Adrenal gland (tissue), 12 donors: Measurements from ENCODE around the gene TBCB. TPM values are rescaled to one million over a fixed set of nuclear protein-coding genes. Genes with fewer than 3 reads are reported as not detected.

Experiments
- DNase-seq, 7 donors: peaks; one replicate each; pipeline ENCODE4 v3.0.0-alpha.2; 2019 to 2020
- H3K27ac ChIP-seq, 5 donors: fragments of 200-600 bp; sonication (generic) in 4 of 5; 1 replicate in 3 of 5; 2 replicates in 2 of 5; pipeline versions ENCODE4 v1.5.1 to v1.8.0; 2016 to 2020; ENCODE audit warnings: mild to moderate bottlenecking in 1 of 5
- H3K27me3 ChIP-seq: fragments of 200-600 bp; 2 replicates; pipeline ENCODE4 v1.8.0; 2021
- H3K36me3 ChIP-seq, 2 donors: fragments of 200-600 bp; replicated peaks in 1 of 2; 1 replicate in 1 of 2; 2 replicates in 1 of 2; pipeline versions ENCODE4 v1.5.1 to v1.8.0; 2018 to 2022
- H3K4me1 ChIP-seq, 2 donors: fragments of 200-600 bp; replicated peaks in 1 of 2; 1 replicate in 1 of 2; 2 replicates in 1 of 2; pipeline versions ENCODE4 v1.5.1 to v1.8.0; 2018 to 2021
- H3K4me3 ChIP-seq, 4 donors: fragments of 200-600 bp; sonication (generic) in 3 of 4; one replicate each; pipeline ENCODE4 v1.5.1; 2016 to 2018
- H3K9me3 ChIP-seq, 3 donors: fragments of 200-600 bp; sonication (generic) in 1 of 3; replicated peaks in 1 of 3; 1 replicate in 2 of 3; 2 replicates in 1 of 3; pipeline versions ENCODE4 v1.5.1 to v1.8.0; 2016 to 2021
- CTCF ChIP-seq, 6 experiments: fragments of 450-650 bp in 4 of 6; fragments of 200-600 bp in 2 of 6; sonication (generic) in 1 of 6; IDR thresholded peaks; 1 replicate in 5 of 6; 2 replicates in 1 of 6; pipeline versions ENCODE4 v1.5.1 to v1.8.0; 2016 to 2021; ENCODE audit warnings: antibody characterized with exemption in 6 of 6, mild to moderate bottlenecking in 2 of 6, moderate library complexity in 1 of 6
- POLR2A ChIP-seq, 2 donors: fragments of 450-650 bp; IDR thresholded peaks; one replicate each; pipeline ENCODE4 v1.6.1; 2017; ENCODE audit warnings: antibody characterized with exemption in 2 of 2, mild to moderate bottlenecking in 2 of 2, moderate library complexity in 1 of 2
- WGBS, 4 donors: extraction: QIAGEN DNeasy Blood & Tissue Kit in 2 of 4; methylation state at CpG; one replicate each; pipeline versions ENCODE4 v1.1.5 to v1.1.7; 2013 to 2017; 5-methylcytosine and 5-hydroxymethylcytosine counted together
- intact Hi-C, 2 donors: fragments of 100-400 bp; cut with DNase I; formaldehyde crosslinking; loops; one replicate each; pipeline versions ENCODE4 v1.14.1 to v1.15.0; 2022 to 2023
- polyA plus RNA-seq, 3 donors: library from polyadenylated mRNA; stranded (reverse); fragments of 200-250 nt in 2 of 3; fragments of 350-450 nt in 1 of 3; fragmentation: Illumina TruSeq in 1 of 3; extraction: RNeasy Lipid Tissue Mini Kit (QIAGEN cat#74804) in 1 of 3; gene quantifications; one replicate each; pipeline ENCODE4 v1.2.3, GENCODE V29; 2013 to 2014
- total RNA-seq, 9 donors: library from RNA; depleted of rRNA in 4 of 9; stranded (reverse); fragments of >200 nt in 4 of 9; fragments of 120-200 nt in 1 of 9; fragmentation: NEBNext Ultra II Directional in 1 of 9; extraction: Animal tissue kit (Norgen Biotek cat#: 25700) in 1 of 9; gene quantifications; one replicate each; pipeline versions ENCODE4 v1.1.0 to v1.2.4, GENCODE V29; 2013 to 2023
- donor health status: healthy with polysubstance abuse.
- donor health status: Bipolar disorder and iron deficiency.
- donor health status: DM: yes; HTN: yes; CAD: no.
- donor health status: DM: no; HTN: no; CAD: no.
- donor health status: DM: no; HTN: no; CAD: no.
- donor health status: DM: yes; HTN: yes; CAD: no.

TBCB gene
- total and polyA plus RNA-seq, 12 donors: 88.8 to 233 (median 140) TPM

GRCh38 chr19:36072081-36072480, 43.2 kb upstream of the TBCB start:
- WGBS, 4 donors: 87 to 96% (median 91%) methylated on average over 8 of the region's 8 CpGs
- Histone ChIP-seq H3K4me3 (no peak overlapping the region), H3K4me1 (peaks cover 0 to 10% of the 10 kb centered on the region in 2 donors), H3K27me3 (no peaks in the 10 kb centered on the region), H3K9me3 (no peaks in the 10 kb centered on the region), H3K27ac (no peak overlapping the region), H3K36me3 (no peaks in the 10 kb centered on the region)
- intact Hi-C loops: no loop called here
- no peak for DNase-seq
- TF ChIP-seq CTCF (IDR thresholded peaks at IDR 0.05) (no peak), POLR2A (IDR thresholded peaks at IDR 0.05) (no peak)

- WGBS, 4 donors: 77 to 81% (median 79%) methylated on average over 8 to 10 of the region's 10 CpGs
- intact Hi-C loops: no loop called here
Measured at GRCh38 chr19:36073121-36073876, 42.0 kb upstream of the TBCB start.

GRCh38 chr19:36079389-36079945, 35.8 kb upstream of the TBCB start:
- H3K36me3 ChIP-seq: no peaks in the 10 kb centered on the region
- H3K9me3 ChIP-seq: no peaks in the 10 kb centered on the region
- no peak for DNase-seq
- no peaks in the 10 kb centered on the region for H3K4me1 ChIP-seq
- no peak overlapping the region for H3K4me3 ChIP-seq
- no peak overlapping the region for H3K27ac ChIP-seq
- intact Hi-C loops: no loop called here
- WGBS, 4 donors: 92 to 94% (median 93%) methylated on average over 3 of the region's 3 CpGs
- no peak for TF ChIP-seq POLR2A (IDR thresholded peaks at IDR 0.05)
- no peak for TF ChIP-seq CTCF (IDR thresholded peaks at IDR 0.05)
- no peaks in the 10 kb centered on the region for H3K27me3 ChIP-seq

More at GRCh38 chr19:36073121-36073876, 42.0 kb upstream of the TBCB start:
- Histone ChIP-seq H3K27me3 (no peaks in the 10 kb centered on the region), H3K4me1 (peaks cover 0 to 10% of the 10 kb centered on the region in 2 donors), H3K27ac (no peak overlapping the region), H3K9me3 (no peaks in the 10 kb centered on the region), H3K4me3 (no peak overlapping the region), H3K36me3 (no peaks in the 10 kb centered on the region)
- DNase-seq: no peak
- TF ChIP-seq POLR2A (IDR thresholded peaks at IDR 0.05) (no peak), CTCF (IDR thresholded peaks at IDR 0.05) (no peak)

- TF ChIP-seq CTCF (IDR thresholded peaks at IDR 0.05) (no peak), POLR2A (IDR thresholded peaks at IDR 0.05) (no peak)
- DNase-seq: no peak
Measured at GRCh38 chr19:36081385-36081784, 33.9 kb upstream of the TBCB start.

More at GRCh38 chr19:36081385-36081784, 33.9 kb upstream of the TBCB start:
- Histone ChIP-seq H3K4me3 (no peak overlapping the region), H3K4me1 (no peaks in the 10 kb centered on the region), H3K27me3 (no peaks in the 10 kb centered on the region), H3K36me3 (no peaks in the 10 kb centered on the region), H3K9me3 (no peaks in the 10 kb centered on the region), H3K27ac (no peak overlapping the region)
- intact Hi-C loops: no loop called here
- WGBS, 4 donors: 81 to 91% (median 85%) methylated on average over 3 of the region's 3 CpGs
